GM18511 (cell line): ENCODE data around the gene HNF4A.
"Not testable (repeated sequence)": the region's sequence is repeated elsewhere in the genome, so short reads cannot be mapped to it uniquely, and the experiment has no call there.

Experiments used
- ATAC-seq: cut with Tn5 transposase; IDR thresholded peaks from one replicate; pipeline ENCODE4 v1.9.1; 2021; ENCODE audit warnings: mild to moderate bottlenecking, moderate library complexity; ENCODE audit not compliant: unreplicated experiment

The HNF4A gene

GRCh38 chr20:44345147-44345546 lies 10.4 kb upstream of the HNF4A start:
- no peak for ATAC-seq

DNA sequence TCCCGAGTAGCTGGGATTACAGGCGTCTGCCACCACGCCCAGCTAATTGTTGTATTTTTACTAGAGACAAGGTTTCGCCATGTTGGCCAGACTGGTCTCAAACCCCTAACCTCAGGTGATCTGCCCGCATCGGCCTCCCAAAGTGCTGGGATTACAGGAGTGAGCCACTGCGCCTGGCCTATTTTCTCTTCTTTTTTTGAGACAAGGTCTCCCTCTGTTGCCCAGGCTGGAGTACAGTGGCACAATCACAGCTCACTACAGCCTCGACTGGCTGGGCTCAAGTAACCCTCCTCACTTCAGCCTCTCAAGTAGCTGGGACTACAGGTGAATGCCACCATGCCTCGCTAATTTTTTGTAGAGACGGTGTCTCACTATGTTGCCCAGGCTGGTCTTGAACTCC lies 9.6 kb upstream of the HNF4A start:
- ATAC-seq: not testable (repeated sequence)

GRCh38 chr20:44348168-44348659 lies 7.3 kb upstream of the HNF4A start:
- ATAC-seq: no peak

DNA sequence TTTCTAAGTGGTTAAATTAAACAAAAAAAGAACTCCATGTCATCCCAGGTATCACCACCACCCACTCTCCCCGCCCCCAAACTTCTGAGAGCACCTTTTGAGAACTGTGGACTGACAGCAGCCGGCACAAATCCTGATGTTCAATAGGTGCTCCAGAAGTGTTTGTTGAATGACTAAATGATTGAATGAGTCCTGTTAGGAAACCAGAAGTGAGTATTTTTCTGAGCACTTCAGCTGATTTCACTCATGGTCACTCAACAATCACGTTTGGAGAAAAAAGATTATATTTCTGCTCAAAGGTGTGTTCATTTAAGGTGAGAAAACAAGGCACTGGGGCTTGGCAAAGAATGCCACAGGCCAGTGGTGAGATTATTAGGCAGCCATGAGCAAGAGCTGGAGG lies 6.2 kb upstream of the HNF4A start:
- no peak for ATAC-seq

- no peak for ATAC-seq
Observed at GRCh38 chr20:44350567-44350966, 4.9 kb upstream of the HNF4A start.

DNA sequence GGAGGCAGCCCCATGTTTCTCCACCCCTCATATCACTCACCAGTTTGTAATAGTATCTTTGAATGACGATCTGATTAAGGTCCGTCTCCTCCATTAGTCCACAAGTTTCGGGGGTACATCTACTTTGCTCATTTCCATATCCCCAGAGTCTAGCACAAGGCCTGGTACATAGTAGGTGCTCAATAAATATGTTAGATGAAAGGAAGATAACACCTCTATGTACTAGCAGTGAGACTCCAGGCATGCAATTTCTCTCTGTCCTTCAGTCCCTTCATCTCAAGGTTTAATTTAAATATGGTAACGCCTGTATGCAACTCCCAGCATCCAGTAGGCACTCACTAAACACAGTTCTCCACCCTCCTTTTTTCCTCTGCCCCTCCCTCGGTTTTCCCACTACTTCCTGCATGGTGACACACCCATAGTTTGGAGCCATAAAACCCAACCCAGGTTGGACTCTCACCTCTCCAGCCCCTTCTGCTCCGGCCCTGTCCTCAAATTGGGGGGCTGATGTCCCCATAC lies 461 bp upstream of the HNF4A start:
- no peak for ATAC-seq

GRCh38 chr20:44356353-44356723 lies 839 bp downstream of the HNF4A start:
- no peak for ATAC-seq

DNA sequence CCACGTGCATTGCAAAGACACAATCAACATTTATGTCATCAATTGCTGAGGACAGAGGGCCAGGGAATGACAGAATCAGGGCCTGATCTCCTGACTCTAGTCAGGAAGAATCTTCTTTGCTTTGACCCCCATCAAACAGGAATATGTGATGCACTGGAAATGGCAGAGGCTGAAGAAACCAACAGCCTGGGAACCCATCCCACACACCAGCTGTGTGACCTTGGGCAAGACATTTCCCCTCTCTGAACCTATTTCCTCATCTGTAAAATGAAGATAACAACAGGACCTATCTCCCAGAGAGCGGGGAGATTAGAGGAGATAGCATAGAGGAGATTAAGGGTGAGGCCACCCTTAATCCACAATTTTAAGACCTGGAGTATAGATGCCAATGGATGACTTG lies 1.5 kb downstream of the HNF4A start:
- no peak for ATAC-seq

GRCh38 chr20:44357555-44358125 lies 2.1 kb downstream of the HNF4A start:
- ATAC-seq: no peak

GRCh38 chr20:44358776-44359175 lies 3.3 kb downstream of the HNF4A start:
- ATAC-seq: no peak

DNA sequence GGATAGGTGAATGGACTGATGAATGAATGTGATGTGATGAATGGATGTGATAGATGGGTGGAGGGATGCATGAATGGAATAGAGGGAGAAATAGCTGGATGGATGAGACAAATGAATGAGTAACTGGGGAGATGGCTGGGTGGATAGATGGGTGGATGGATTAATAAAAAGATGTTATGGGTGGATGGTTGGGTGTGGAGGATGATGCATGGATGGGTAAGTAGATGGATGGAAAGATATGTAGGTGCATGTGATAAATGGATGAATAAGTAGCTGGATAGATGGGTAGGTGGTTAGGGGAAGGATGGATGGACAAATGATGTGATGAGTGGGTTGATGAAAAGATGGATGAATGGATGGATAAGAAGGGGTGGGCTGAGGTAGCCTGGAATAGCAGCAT lies 4.7 kb downstream of the HNF4A start:
- no peak for ATAC-seq

DNA sequence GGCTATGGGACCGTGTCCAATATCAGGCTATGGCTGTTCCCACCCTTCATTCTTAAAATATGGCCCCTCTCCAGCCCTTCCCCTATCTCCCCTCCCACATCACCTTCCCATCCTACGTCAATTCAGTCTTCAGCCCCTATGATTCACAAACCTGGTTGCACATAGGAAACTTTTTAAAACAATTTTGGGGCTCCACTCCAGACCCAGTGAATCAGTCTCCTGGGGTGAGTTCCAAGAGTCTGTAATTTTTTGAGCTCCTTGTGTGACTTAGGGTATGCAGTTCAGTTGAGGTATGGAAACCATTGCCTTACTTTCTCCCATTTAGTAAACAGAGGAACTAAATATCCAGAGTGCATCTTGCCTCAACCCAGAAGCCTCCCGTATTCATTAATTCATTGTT lies 5.5 kb downstream of the HNF4A start:
- no peak for ATAC-seq

DNA sequence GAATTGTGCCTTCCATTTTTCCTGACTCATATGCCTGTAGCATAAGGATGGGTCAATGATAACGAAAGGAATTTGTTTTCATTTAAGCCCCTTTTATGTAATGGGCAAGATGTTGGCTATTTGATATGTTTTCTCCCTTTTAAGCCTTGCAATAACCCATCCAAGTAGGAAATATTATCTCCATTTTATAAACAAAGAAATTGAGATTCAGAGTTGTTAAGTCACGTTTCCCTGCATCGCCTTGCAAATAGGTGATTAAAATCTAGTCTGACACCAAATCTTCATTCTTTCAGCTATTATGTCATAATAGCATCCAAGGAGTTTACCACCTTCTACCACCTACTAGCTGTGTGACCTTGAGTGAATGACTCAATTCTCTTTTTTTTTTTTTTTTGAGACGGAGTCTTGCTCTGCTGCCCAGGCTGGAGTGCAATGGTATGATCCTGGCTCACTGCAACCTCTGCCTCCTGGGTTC lies 7.0 kb downstream of the HNF4A start:
- ATAC-seq: no peak

- ATAC-seq: no peak
Observed at GRCh38 chr20:44364068-44364467, 8.6 kb downstream of the HNF4A start.

GRCh38 chr20:44364780-44365179 lies 9.3 kb downstream of the HNF4A start:
- no peak for ATAC-seq

GRCh38 chr20:44367746-44368145 lies 12.2 kb downstream of the HNF4A start:
- no peak for ATAC-seq

DNA sequence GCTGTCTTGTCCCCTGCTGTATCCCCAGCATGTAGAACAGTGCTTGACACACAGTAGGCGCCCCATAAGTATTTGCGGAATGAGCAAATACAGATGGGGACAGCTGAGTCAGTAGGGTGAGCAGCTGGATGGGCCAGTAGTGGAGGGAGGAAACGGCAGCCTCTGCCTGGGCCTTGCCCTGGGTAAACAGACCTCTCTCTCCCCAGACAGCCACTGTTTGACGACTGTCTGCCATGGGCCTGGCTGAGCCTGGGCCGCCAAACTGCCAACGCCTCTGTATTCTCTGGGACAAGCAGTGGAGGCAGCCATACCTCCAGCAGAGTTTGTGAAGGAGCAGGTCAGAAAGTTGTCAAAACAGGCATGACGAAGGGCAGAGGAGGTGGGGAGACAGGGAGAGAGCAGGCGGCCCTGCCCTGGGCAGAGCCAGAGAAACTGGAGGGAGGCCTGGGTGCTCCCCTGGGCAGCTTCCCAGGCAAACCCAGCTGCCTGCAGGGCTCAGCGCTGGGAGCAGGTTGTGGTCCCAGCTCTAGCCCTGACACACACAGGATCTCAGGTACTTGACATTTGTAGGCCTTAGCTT lies 15.2 kb downstream of the HNF4A start:
- ATAC-seq: no peak

GRCh38 chr20:44382641-44383040 lies 27.1 kb downstream of the HNF4A start:
- ATAC-seq: no peak

GRCh38 chr20:44384423-44385027 lies 29.0 kb downstream of the HNF4A start:
- ATAC-seq: peak; percentile 51

- ATAC-seq: peak; percentile 81
Observed at GRCh38 chr20:44388466-44389023, 33.0 kb downstream of the HNF4A start.

- no peak for ATAC-seq
Observed at GRCh38 chr20:44389871-44390270, 34.4 kb downstream of the HNF4A start.

DNA sequence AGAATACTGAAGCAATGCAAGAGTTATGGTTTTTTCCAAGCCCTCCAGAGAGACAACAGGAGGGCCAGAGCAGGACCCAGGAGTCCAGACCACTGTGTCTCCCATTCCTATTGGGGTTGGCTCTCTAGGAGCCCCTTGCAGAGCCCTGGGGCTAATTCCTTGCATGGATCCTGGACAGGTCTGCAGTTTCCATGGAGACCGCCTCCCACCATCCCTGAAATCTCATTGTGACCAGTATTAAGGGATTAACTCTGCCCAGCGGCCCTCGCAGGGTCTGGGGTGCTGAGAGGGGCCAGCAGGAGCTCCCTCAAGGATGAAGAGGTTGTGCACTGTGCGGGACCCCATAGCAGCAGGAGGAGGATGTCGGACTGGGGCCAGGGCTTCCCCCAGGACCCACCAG lies 34.8 kb downstream of the HNF4A start:
- ATAC-seq: no peak
